ENCODE measurements around the gene RBM47. TPM values are rescaled to one million over a fixed set of nuclear protein-coding genes. Genes with fewer than 3 reads are reported as not detected.

Gene RBM47
- total RNA-seq, 1 experiment from 2014 or later: 70.3 TPM

- no peak overlapping the region for H3K4me3 Mint-ChIP-seq
- TF ChIP-seq CTCF (conservative IDR thresholded peaks at IDR 0.05): no peak
- no peak overlapping the region for H2BK5ac ChIP-seq (ENCODE audit: insufficient read length, low read length)
Measured at GRCh38 chr4:40675166-40675565, 45.5 kb upstream of the RBM47 start.

More at GRCh38 chr4:40675166-40675565, 45.5 kb upstream of the RBM47 start:
- Histone ChIP-seq H3K9ac (ENCODE audit: extremely low read depth, insufficient read length, low read length) (no peak overlapping the region), H3T11ph (ENCODE audit: low read length) (no peak overlapping the region), H2BK20ac (ENCODE audit: low read depth, low read length, poor library complexity, severe bottlenecking) (no peak overlapping the region), H3K56ac (ENCODE audit: insufficient read length, low read depth, low read length) (no peak overlapping the region), H2BK15ac (ENCODE audit: low read depth, low read length) (no peak overlapping the region), H2BK12ac (ENCODE audit: insufficient read length, low read depth, low read length) (no peak overlapping the region), H4K5ac (ENCODE audit: insufficient read length, low read depth, low read length) (no peak overlapping the region), H3K4me2 (ENCODE audit: insufficient read depth, insufficient read length, low read length) (no peak overlapping the region), H4K20me1 (ENCODE audit: control insufficient read depth, insufficient read depth, insufficient read length) (no peaks in the 10 kb centered on the region), H3K79me2 (ENCODE audit: insufficient read depth, low read length) (no peaks in the 10 kb centered on the region), H2AK5ac (ENCODE audit: insufficient read length, low read length) (no peak overlapping the region), H3K79me1 (ENCODE audit: insufficient read depth, low read depth, low read length, poor library complexity, severe bottlenecking) (no peaks in the 10 kb centered on the region), H3K23ac (ENCODE audit: insufficient read length, low read depth, low read length) (no peak overlapping the region), H4K8ac (replicated peaks; ENCODE audit: insufficient read length, low read depth, low read length) (no peak overlapping the region), H4K91ac (ENCODE audit: insufficient read length, low read depth, low read length) (no peak overlapping the region), H3K27ac (ENCODE audit: insufficient read length, low read depth, low read length) (no peak overlapping the region), H3K4me1 (ENCODE audit: insufficient read depth, low read length) (no peaks in the 10 kb centered on the region; the same call in 1 of the 2 replicates), H2BK120ac (ENCODE audit: low read depth, low read length, poor library complexity, severe bottlenecking) (no peak overlapping the region), H3K27me3 (ENCODE audit: insufficient read depth, low read length) (no peaks in the 10 kb centered on the region), H3K23me2 (ENCODE audit: insufficient read length, low read depth, low read length, poor library complexity, severe bottlenecking) (no peaks in the 10 kb centered on the region), H3K14ac (ENCODE audit: insufficient read depth, low read length) (no peak overlapping the region), H3K9me3 (ENCODE audit: control insufficient read depth, low read depth, low read length) (no peaks in the 10 kb centered on the region), H3K4ac (ENCODE audit: low read depth, low read length) (no peak overlapping the region), H3K18ac (ENCODE audit: insufficient read length, low read depth, low read length) (no peak overlapping the region), H2AFZ (ENCODE audit: low read length) (no peak overlapping the region)
- Mint-ChIP-seq H3K27ac (no peak overlapping the region), H3K4me1 (peaks cover 19 to 25% of the 10 kb centered on the region in 2 experiments), H3K9me3 (no peaks in the 10 kb centered on the region), H3K36me3 (ENCODE audit: insufficient read depth in 1 of 3, low read depth in 3 of 3) (no peaks in the 10 kb centered on the region), H3K27me3 (ENCODE audit: low read depth) (no peaks in the 10 kb centered on the region)
- no CpG with 5 or more reads among the region's 6 CpGs for WGBS (ENCODE audit: extremely low coverage, insufficient read length, low lambda C conversion rate)
- no peak for DNase-seq

Data from H9 (cell line).